ENCODE data around the gene SHISA5. TPM values are rescaled to one million over a fixed set of nuclear protein-coding genes. Genes with fewer than 3 reads are reported as not detected.
"Not testable (repeated sequence)": the region's sequence is repeated elsewhere in the genome, so short reads cannot be mapped to it uniquely, and the experiment has no call there.

Gene SHISA5
- polyA plus RNA-seq, 3 donors: 147 to 266 (median 242) TPM

DNA sequence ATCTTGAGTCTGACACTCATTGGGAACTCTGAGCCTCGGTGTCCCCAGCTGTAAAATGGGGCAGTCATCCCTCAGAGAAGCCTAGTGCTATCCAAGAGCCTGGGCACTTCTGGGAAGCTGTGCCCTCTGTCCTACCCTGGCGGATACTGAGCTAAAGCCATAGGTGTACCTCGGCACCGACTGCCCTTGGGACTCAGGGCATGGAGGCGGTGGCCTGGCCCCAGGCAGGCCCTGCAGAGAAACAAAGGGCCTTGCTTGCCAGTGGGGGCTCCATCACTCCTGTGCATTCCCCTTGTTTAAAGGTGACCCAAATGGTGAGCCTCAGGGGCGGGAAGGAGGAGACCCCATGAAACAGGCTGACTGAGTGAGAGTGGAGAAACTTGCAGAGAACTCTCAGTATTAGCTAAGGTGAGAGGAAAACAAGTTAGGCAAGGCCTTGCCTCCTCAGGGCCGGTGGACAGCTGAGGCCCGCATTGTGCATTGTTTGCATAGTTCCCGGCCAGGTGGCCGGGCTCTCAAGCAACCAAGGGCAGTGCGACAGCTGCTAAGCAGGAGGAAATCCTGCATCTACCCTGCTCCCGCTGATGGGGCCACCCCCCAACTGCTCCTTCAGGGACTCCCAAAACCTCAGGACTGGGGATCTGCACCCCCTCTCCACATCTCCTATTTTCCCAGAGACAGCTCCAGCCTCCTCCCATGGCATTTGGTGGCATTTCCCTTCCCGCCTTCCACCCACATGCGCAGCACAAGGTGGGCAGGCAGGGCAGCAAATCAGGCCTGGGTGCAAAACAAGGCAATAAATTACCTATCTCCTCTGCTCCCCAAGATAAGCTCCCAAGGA lies 48.4 kb upstream of the SHISA5 start:
- Histone ChIP-seq H3K9me3 (replicated peaks in 1 of 2; ENCODE audit: control insufficient read depth in 1 of 2, insufficient read depth in 1 of 2, low read length in 2 of 2) (no peaks in the 10 kb centered on the region), H2AFZ (ENCODE audit: insufficient read depth, low read depth, low read length, poor library complexity, severe bottlenecking) (no peak overlapping the region), H3K4me2 (replicated peaks; ENCODE audit: extremely low read depth, low read length, poor library complexity, severe bottlenecking) (peak overlapping the region; percentile 60), H3K4me1 (ENCODE audit: control insufficient read depth in 1 of 2, insufficient read depth in 2 of 2, low read length in 2 of 2) (peaks cover 75 to 81% of the 10 kb centered on the region in 2 donors), H3K27ac (ENCODE audit: low read depth in 1 of 2, low read length in 2 of 2) (peak overlapping the region; percentile 49 to 77), H3K27me3 (ENCODE audit: control insufficient read depth in 2 of 2, insufficient read depth in 2 of 2, low read length in 2 of 2) (no peaks in the 10 kb centered on the region), H3K4me3 (replicated peaks in 1 of 3; ENCODE audit: low read depth in 2 of 3, low read length in 3 of 3) (peak overlapping the region in 1 of 3 experiments; percentile 15), H3K36me3 (replicated peaks in 1 of 2; ENCODE audit: control insufficient read depth in 1 of 2, insufficient read depth in 2 of 2, low read length in 2 of 2) (peaks cover 19 to 30% of the 10 kb centered on the region in 2 donors), H3K79me2 (ENCODE audit: insufficient read depth, low read length) (peaks cover 67% of the 10 kb centered on the region), H3K9ac (ENCODE audit: insufficient read depth, low read length, poor library complexity, severe bottlenecking) (no peak overlapping the region), H4K20me1 (ENCODE audit: insufficient read depth, low read length) (peaks cover 14% of the 10 kb centered on the region)
- H3K9me3 Mint-ChIP-seq: no peaks in the 10 kb centered on the region
- no peak for TF ChIP-seq CTCF (IDR thresholded peaks at IDR 0.05)
- WGBS (ENCODE audit: insufficient coverage): 90% methylated on average over 14 of the region's 14 CpGs
- intact Hi-C loops (cut with micrococcal nuclease): loop anchor here in 1 of 2 donors (10.0 kb wide), 1 partner anchor 132 kb away; the partner anchor contains the start of gene NCKIPSD
- peak overlapping the region; percentile 66 to 88 (median 82) for H3K27ac Mint-ChIP-seq
- H3K36me3 Mint-ChIP-seq: peaks cover 41 to 68% of the 10 kb centered on the region in 2 donors
- DNase-seq: no peak
- H3K4me1 Mint-ChIP-seq: peaks cover 69% of the 10 kb centered on the region
- peaks cover 0 to 2% (median 0%) of the 10 kb centered on the region in 3 donors for H3K27me3 Mint-ChIP-seq (ENCODE audit: low read depth in 3 of 3)
- H3K4me3 Mint-ChIP-seq: no peak overlapping the region

GRCh38 chr3:48551651-48552050 lies 47.7 kb upstream of the SHISA5 start:
- not testable (repeated sequence) for H2AFZ ChIP-seq (ENCODE audit: insufficient read depth, low read depth, low read length, poor library complexity, severe bottlenecking); DNase-seq; H3K9me3 Mint-ChIP-seq; H3K27ac Mint-ChIP-seq; H3K4me3 ChIP-seq (replicated peaks in 1 of 3; ENCODE audit: low read depth in 2 of 3, low read length in 3 of 3); H3K27me3 ChIP-seq (ENCODE audit: control insufficient read depth in 2 of 2, insufficient read depth in 2 of 2, low read length in 2 of 2); H3K9ac ChIP-seq (ENCODE audit: insufficient read depth, low read length, poor library complexity, severe bottlenecking); H3K9me3 ChIP-seq (replicated peaks in 1 of 2; ENCODE audit: control insufficient read depth in 1 of 2, insufficient read depth in 1 of 2, low read length in 2 of 2); H3K27me3 Mint-ChIP-seq (ENCODE audit: low read depth in 3 of 3); H3K4me3 Mint-ChIP-seq; H3K4me2 ChIP-seq (replicated peaks; ENCODE audit: extremely low read depth, low read length, poor library complexity, severe bottlenecking)
- H3K27ac ChIP-seq (ENCODE audit: low read depth in 1 of 2, low read length in 2 of 2): peak overlapping the region in 1 of 2 donors; percentile 77
- intact Hi-C loops (cut with micrococcal nuclease): loop anchor here in 1 of 2 donors (10.0 kb wide), 1 partner anchor 133 kb away; the partner anchor contains the start of gene NCKIPSD
- peaks cover 67% of the 10 kb centered on the region for H3K79me2 ChIP-seq (ENCODE audit: insufficient read depth, low read length)
- peaks cover 70% of the 10 kb centered on the region for H3K4me1 Mint-ChIP-seq
- 92% methylated on average over 6 of the region's 7 CpGs for WGBS (ENCODE audit: insufficient coverage)
- H4K20me1 ChIP-seq (ENCODE audit: insufficient read depth, low read length): peaks cover 14% of the 10 kb centered on the region
- peaks cover 70 to 77% of the 10 kb centered on the region in 2 donors for H3K4me1 ChIP-seq (ENCODE audit: control insufficient read depth in 1 of 2, insufficient read depth in 2 of 2, low read length in 2 of 2)
- H3K36me3 Mint-ChIP-seq: peaks cover 48 to 75% of the 10 kb centered on the region in 2 donors
- peaks cover 26 to 37% of the 10 kb centered on the region in 2 donors for H3K36me3 ChIP-seq (replicated peaks in 1 of 2; ENCODE audit: control insufficient read depth in 1 of 2, insufficient read depth in 2 of 2, low read length in 2 of 2)

Data from CD14-positive monocyte (primary cell).